Neural cell (in vitro differentiated cells): ENCODE measurements around the gene POLR1A. TPM values are rescaled to one million over a fixed set of nuclear protein-coding genes. Genes with fewer than 3 reads are reported as not detected.

Experiments used
- H2AFZ ChIP-seq: fragments of 200-600, 300-800 bp; sonication (generic), shearing (Covaris generic); 2 replicates; pipeline ENCODE4 v1.6.0; 2014; ENCODE audit warnings: low read depth, mild to moderate bottlenecking, antibody characterized with exemption, low read length, moderate library complexity
- H3F3A ChIP-seq: fragments of 200-600 bp; shearing (Covaris generic); 2 replicates; pipeline ENCODE4 v1.6.1; 2016; ENCODE audit warnings: mild to moderate bottlenecking, moderate library complexity, mixed read lengths, antibody characterized with exemption, low read length; ENCODE audit not compliant: insufficient read depth, poor library complexity, severe bottlenecking
- H3K27ac ChIP-seq: fragments of 200-600, 300-800 bp; sonication (generic), shearing (Covaris generic); 2 replicates; pipeline ENCODE4 v1.5.1; 2014; ENCODE audit warnings: mild to moderate bottlenecking, low read length, moderate library complexity
- H3K27me3 ChIP-seq: fragments of 300-800, 200-600 bp; sonication (generic), shearing (Covaris generic); 2 replicates; pipeline ENCODE4 v1.6.0; 2014; ENCODE audit warnings: mild to moderate bottlenecking, low read depth, low read length, moderate library complexity; ENCODE audit not compliant: insufficient read depth
- H3K36me3 ChIP-seq: fragments of 300-800, 200-600 bp; sonication (generic), shearing (Covaris generic); 2 replicates; pipeline ENCODE4 v1.5.1; 2014; ENCODE audit warnings: mild to moderate bottlenecking, antibody characterized with exemption, low read length, moderate library complexity; ENCODE audit not compliant: insufficient read depth
- H3K4me2 ChIP-seq: fragments of 300-800, 200-600 bp; sonication (generic), shearing (Covaris generic); 2 replicates; pipeline ENCODE4 v1.6.0; 2014; ENCODE audit warnings: mild to moderate bottlenecking, low read length
- H3K4me3 ChIP-seq: fragments of 300-800, 200-600 bp; sonication (generic), shearing (Covaris generic); 2 replicates; pipeline ENCODE4 v1.5.1; 2014; ENCODE audit warnings: mild to moderate bottlenecking, low read length, moderate library complexity
- H3K79me2 ChIP-seq: fragments of 200-600 bp; shearing (Covaris generic); replicated peaks from 2 replicates; pipeline ENCODE4 v1.6.0; 2014; ENCODE audit warnings: mild to moderate bottlenecking, low read length, moderate library complexity; ENCODE audit not compliant: insufficient read depth
- H3K9ac ChIP-seq: fragments of 300-800, 200-600 bp; sonication (generic), shearing (Covaris generic); 2 replicates; pipeline ENCODE4 v1.6.1; 2016; ENCODE audit warnings: mild to moderate bottlenecking, low read length, mixed read lengths
- H3K9me2 ChIP-seq: fragments of 200-600 bp; shearing (Covaris generic); 2 replicates; pipeline ENCODE4 v1.6.1; 2016; ENCODE audit warnings: mild to moderate bottlenecking, low read length, mixed read lengths; ENCODE audit not compliant: insufficient read depth
- H3K9me3 ChIP-seq: fragments of 200-600, 300-800 bp; sonication (generic), shearing (Covaris generic); 2 replicates; pipeline ENCODE4 v1.6.1; 2016; ENCODE audit warnings: mild to moderate bottlenecking, mixed run types, low read length, moderate library complexity, mixed read lengths
- H4K20me1 ChIP-seq: fragments of 200-600 bp; shearing (Covaris generic); 2 replicates; pipeline ENCODE4 v1.6.1; 2016; ENCODE audit warnings: mild to moderate bottlenecking, mixed run types; ENCODE audit not compliant: insufficient read depth
- EP300 ChIP-seq: fragments of 450-650 bp; conservative IDR thresholded peaks from 2 replicates; pipeline ENCODE4 v1.6.1; 2014; ENCODE audit warnings: antibody characterized with exemption, mild to moderate bottlenecking, moderate library complexity; ENCODE audit not compliant: poor library complexity, severe bottlenecking
- EZH2 ChIP-seq: fragments of 200-600, 300-800 bp; shearing (Covaris generic), sonication (generic); IDR thresholded peaks from 2 replicates; pipeline ENCODE4 v1.6.1; 2014; ENCODE audit warnings: antibody characterized with exemption, low read length, borderline replicate concordance, mild to moderate bottlenecking; ENCODE audit not compliant: insufficient read depth, poor library complexity, severe bottlenecking
- MXI1 ChIP-seq: fragments of 450-650 bp; conservative IDR thresholded peaks from 2 replicates; pipeline ENCODE4 v1.6.1; 2014; ENCODE audit warnings: antibody characterized with exemption, mild to moderate bottlenecking; ENCODE audit not compliant: poor library complexity, severe bottlenecking
- POLR2AphosphoS5 ChIP-seq: IDR thresholded peaks from 2 replicates; pipeline ENCODE4 v1.6.1; 2012
- RAD21 ChIP-seq: fragments of 450-650 bp; conservative IDR thresholded peaks from 2 replicates; pipeline ENCODE4 v1.6.1; 2014; ENCODE audit warnings: antibody characterized with exemption, mild to moderate bottlenecking, moderate library complexity
- SMC3 ChIP-seq: fragments of 450-650 bp; conservative IDR thresholded peaks from 2 replicates; pipeline ENCODE4 v1.6.1; 2014; ENCODE audit warnings: antibody characterized with exemption, mild to moderate bottlenecking, moderate library complexity; ENCODE audit not compliant: poor library complexity
- TAF1 ChIP-seq: IDR thresholded peaks from 2 replicates; pipeline ENCODE4 v1.6.1; 2012; ENCODE audit warnings: low read depth
- polyA minus RNA-seq: library from RNA; depleted of rRNA, polyadenylated mRNA; stranded (reverse); fragments of >200 nt; gene quantifications from 2 replicates; pipeline ENCODE4 v1.2.3, GENCODE V29; 2014
- polyA plus RNA-seq: library from polyadenylated mRNA; depleted of rRNA; stranded (reverse); fragments of >200 nt; gene quantifications from 2 replicates; pipeline ENCODE4 v1.2.3, GENCODE V29; 2014
- TF ChIP-seq, protein P1 (sequence below): fragments of 450-650 bp; IDR thresholded peaks from 2 replicates; pipeline ENCODE4 v1.5.1; 2014; ENCODE audit warnings: antibody characterized with exemption, mild to moderate bottlenecking, moderate library complexity; ENCODE audit not compliant: poor library complexity, severe bottlenecking
- TF ChIP-seq, protein P2 (sequence below): IDR thresholded peaks from 2 replicates; pipeline ENCODE4 v1.6.1; 2012; ENCODE audit warnings: borderline replicate concordance

Gene POLR1A
- polyA plus RNA-seq: 5.4 and 9.2 TPM in 2 replicates
- polyA minus RNA-seq: 17.5 and 22.2 TPM in 2 replicates

DNA sequence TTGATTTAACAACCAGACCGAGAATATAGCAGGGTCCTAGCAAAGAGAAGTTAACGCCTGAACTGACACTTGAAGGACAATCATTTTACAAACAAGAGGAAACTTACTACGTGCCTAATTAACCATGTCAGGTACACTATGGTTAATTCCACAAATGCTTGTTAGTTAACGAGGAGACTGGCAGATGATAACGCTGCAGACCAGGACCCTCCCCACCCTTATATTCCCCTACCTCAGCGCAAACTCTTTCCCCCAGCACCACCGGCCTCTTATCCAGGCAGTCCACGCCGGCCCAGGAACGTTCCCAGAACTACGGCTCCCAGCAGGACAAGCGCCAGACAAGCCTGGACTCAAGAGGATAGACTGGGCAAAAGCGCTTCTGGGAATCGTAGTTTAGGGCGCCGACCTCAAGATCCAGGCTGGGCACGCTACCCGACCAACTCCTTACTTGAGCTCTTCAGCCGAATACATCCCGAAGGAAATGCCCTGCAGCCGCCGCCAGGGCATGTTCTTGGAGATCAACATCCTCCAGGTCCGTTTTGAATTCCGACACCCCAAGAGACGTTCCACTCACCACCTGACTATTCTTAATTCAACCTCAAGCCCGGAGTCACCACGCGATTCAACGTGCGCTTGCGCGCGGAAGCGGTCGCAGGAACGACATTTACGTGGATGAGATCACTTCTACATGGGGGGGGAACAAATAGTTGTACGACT is at the start of gene POLR1A:
POLR1A (minus strand) TSS at position 635 of the 717 bp plus-strand sequence; CDS start at position 525, 110 bp downstream.
- Histone ChIP-seq H4K20me1 (no peaks in the 10 kb centered on the region), H3K27ac (peak within 1 kb of the TSS; percentile 69), H3K9me2 (no peaks in the 10 kb centered on the region), H3K9ac (peak within 1 kb of the TSS; percentile 88), H2AFZ (peak within 1 kb of the TSS; percentile 95), H3K9me3 (no peaks in the 10 kb centered on the region), H3K4me2 (peak within 1 kb of the TSS; percentile 99), H3K79me2 (peaks cover 57% of the 10 kb centered on the region), H3K4me3 (peak within 1 kb of the TSS; percentile 85), H3F3A (no peaks in the 10 kb centered on the region), H3K27me3 (no peaks in the 10 kb centered on the region), H3K36me3 (no peaks in the 10 kb centered on the region)
- TF ChIP-seq MXI1 (peak; percentile 96), SMC3 (no peak), EZH2 (no peak), EP300 (no peak), POLR2AphosphoS5 (no peak), RAD21 (no peak), TAF1 (no peak)
- TF ChIP-seq, protein P1, sequence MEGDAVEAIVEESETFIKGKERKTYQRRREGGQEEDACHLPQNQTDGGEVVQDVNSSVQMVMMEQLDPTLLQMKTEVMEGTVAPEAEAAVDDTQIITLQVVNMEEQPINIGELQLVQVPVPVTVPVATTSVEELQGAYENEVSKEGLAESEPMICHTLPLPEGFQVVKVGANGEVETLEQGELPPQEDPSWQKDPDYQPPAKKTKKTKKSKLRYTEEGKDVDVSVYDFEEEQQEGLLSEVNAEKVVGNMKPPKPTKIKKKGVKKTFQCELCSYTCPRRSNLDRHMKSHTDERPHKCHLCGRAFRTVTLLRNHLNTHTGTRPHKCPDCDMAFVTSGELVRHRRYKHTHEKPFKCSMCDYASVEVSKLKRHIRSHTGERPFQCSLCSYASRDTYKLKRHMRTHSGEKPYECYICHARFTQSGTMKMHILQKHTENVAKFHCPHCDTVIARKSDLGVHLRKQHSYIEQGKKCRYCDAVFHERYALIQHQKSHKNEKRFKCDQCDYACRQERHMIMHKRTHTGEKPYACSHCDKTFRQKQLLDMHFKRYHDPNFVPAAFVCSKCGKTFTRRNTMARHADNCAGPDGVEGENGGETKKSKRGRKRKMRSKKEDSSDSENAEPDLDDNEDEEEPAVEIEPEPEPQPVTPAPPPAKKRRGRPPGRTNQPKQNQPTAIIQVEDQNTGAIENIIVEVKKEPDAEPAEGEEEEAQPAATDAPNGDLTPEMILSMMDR: peak; percentile 23
- TF ChIP-seq, protein P2, sequence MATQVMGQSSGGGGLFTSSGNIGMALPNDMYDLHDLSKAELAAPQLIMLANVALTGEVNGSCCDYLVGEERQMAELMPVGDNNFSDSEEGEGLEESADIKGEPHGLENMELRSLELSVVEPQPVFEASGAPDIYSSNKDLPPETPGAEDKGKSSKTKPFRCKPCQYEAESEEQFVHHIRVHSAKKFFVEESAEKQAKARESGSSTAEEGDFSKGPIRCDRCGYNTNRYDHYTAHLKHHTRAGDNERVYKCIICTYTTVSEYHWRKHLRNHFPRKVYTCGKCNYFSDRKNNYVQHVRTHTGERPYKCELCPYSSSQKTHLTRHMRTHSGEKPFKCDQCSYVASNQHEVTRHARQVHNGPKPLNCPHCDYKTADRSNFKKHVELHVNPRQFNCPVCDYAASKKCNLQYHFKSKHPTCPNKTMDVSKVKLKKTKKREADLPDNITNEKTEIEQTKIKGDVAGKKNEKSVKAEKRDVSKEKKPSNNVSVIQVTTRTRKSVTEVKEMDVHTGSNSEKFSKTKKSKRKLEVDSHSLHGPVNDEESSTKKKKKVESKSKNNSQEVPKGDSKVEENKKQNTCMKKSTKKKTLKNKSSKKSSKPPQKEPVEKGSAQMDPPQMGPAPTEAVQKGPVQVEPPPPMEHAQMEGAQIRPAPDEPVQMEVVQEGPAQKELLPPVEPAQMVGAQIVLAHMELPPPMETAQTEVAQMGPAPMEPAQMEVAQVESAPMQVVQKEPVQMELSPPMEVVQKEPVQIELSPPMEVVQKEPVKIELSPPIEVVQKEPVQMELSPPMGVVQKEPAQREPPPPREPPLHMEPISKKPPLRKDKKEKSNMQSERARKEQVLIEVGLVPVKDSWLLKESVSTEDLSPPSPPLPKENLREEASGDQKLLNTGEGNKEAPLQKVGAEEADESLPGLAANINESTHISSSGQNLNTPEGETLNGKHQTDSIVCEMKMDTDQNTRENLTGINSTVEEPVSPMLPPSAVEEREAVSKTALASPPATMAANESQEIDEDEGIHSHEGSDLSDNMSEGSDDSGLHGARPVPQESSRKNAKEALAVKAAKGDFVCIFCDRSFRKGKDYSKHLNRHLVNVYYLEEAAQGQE: no peak

DNA sequence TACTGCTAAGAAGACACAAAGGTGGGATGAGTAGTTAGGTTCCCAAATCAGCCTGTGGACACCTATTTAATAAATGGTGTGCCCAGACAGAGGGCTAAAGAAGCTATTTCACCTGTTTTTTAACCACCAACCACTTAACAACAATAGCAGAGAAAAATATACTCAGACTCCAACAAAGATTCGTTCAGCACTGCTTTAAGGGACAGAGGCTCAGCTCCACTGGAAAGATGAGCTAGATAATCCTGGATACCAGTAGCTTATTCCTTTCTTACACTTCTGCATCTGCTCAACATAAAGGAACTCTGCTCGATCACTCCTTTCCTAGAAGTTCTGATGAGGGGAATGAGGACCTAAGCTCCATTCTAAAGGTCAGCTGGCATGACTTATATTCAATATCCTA is 44.8 kb upstream of the POLR1A start:
- Histone ChIP-seq H3K4me3 (no peak overlapping the region), H3K4me2 (no peak overlapping the region), H3K79me2 (no peaks in the 10 kb centered on the region), H3K9me2 (no peaks in the 10 kb centered on the region), H4K20me1 (no peaks in the 10 kb centered on the region), H2AFZ (no peak overlapping the region), H3K36me3 (peaks cover 12% of the 10 kb centered on the region), H3K9me3 (no peaks in the 10 kb centered on the region), H3K27me3 (no peaks in the 10 kb centered on the region), H3K9ac (no peak overlapping the region), H3F3A (no peaks in the 10 kb centered on the region), H3K27ac (no peak overlapping the region)
- TF ChIP-seq, protein P2: no peak
- TF ChIP-seq, protein P1: no peak
- TF ChIP-seq TAF1 (no peak), SMC3 (no peak), RAD21 (no peak), EP300 (no peak), POLR2AphosphoS5 (no peak), EZH2 (no peak), MXI1 (no peak)
